ENCODE measurements around the gene ADIG.

DNA sequence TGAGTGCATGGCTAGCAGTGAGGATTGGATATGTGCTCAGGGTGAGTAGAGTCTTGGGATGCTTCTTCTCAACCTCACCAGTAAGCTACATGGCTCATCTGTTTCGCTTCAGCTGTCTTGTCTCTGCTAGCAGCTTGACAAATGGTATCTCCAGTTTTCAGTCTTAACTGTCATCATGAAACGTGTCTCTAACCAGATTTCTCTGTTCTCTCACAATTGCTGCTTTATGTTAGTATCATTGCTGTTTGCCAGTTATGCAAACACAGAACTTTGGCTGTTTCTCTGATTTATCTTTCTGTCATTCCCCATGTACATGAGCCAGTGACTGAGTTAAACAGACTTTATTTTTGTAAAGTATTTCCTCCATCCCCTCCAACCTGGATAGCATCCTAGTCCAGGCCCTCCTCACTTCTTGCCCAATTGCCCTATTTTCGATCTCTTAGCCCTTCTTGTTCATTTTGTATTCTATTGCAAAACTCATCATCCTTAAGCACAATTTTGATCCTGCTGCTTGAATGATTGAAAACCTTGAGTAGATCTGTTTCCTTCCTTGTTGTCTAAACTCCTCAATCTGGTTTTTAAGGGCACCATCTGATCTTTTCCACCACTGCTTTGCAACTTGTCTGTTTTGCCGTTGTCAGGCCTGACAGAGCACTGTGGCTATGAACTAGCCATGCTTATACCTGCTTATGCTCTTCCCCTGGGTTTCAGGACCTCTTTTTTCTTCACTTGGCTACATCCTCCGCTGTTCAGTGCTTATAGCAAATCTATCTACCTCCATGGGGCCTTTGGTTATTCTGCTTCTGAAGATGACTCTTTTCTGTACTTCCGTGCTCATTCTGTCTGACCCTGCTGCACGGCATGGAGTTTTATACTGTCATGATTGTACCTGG is 37.7 kb upstream of the ADIG start:
- TF ChIP-seq, protein P1, sequence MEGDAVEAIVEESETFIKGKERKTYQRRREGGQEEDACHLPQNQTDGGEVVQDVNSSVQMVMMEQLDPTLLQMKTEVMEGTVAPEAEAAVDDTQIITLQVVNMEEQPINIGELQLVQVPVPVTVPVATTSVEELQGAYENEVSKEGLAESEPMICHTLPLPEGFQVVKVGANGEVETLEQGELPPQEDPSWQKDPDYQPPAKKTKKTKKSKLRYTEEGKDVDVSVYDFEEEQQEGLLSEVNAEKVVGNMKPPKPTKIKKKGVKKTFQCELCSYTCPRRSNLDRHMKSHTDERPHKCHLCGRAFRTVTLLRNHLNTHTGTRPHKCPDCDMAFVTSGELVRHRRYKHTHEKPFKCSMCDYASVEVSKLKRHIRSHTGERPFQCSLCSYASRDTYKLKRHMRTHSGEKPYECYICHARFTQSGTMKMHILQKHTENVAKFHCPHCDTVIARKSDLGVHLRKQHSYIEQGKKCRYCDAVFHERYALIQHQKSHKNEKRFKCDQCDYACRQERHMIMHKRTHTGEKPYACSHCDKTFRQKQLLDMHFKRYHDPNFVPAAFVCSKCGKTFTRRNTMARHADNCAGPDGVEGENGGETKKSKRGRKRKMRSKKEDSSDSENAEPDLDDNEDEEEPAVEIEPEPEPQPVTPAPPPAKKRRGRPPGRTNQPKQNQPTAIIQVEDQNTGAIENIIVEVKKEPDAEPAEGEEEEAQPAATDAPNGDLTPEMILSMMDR (IDR thresholded peaks at IDR 0.05), result no peak
- no peak for TF ChIP-seq POLR2A (IDR thresholded peaks at IDR 0.05)

All from suprapubic skin (tissue), 3 donors.